COR-L47 (cell line): ENCODE data around the gene SLC22A4.

Experiments
- DNase-seq: peaks from one replicate; lab custom pipeline; 2025; lab: John Stamatoyannopoulos, UW

Gene SLC22A4

GRCh38 chr5:132262882-132263547 is 31.2 kb upstream of the SLC22A4 start:
- no peak for DNase-seq

DNA sequence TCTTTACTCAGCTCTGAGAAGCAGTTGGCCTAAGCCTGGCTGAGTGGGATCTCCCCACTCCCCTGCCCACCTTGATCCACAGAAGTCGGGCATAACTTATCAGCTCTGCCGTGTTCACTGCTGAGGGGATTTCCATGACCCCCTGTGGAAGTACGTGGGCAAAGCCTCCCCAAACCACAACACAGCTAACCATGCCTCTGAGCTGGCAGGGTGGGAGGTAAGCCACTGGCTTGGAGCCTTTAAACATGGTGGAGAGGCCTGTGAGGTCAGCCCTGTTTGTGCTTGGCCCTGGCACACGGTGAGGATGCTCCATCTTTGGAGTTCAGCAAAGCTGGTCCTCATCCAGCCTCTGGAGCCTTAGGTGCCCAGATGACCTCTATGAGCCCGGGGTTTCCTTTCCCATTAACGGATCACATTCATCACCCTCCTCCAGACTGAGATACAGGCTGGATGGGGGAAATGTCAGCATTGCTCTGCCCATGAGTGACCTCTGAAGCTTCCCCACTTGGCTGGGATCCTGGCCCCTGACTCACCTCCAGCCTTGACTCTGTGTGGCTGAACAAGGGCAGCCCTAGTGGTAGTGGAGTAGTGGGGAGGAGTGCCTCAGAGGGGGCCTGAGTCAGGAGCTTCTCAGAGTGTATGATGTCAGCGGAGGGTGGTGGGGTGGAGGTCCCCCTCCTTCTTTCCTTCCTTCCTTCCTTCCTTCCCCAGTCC is 30.5 kb upstream of the SLC22A4 start:
- DNase-seq, result no peak

DNA sequence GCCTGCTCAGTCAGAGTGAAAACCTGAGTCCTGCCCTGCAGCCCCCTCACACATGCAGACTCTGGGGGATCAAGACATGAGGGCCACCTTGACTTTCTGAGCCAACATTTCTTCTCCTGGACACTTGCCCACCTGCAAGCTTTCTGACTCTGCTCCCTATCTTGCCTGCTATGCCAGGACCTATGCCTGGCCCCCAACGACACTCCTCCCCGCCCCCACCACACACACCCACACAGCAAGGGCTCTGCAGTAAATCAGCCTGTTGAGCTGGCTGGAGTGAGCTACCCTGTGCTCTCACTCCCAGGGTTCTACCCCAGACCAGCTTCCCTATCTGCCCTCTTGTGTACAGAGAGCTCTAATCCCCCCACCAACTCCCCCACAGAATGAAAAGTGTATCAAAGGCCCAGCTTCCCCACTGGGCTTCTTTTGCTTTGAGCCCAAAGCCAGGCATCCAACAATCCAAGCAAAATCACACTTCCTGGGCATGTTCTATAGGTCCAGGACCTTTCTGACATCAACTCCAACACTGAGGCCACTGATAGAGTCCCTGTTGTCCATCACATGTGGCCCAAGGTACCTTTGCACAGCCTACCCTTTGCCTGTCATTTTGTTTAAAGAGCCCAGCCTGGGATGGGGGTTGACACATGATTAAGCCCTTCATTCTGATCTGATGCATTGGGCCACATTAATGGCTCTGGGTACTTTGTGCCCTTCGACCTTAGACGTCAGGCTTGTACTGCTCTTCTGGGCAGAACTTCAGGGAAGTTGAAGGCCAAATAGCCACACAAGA is 29.5 kb upstream of the SLC22A4 start:
- no peak for DNase-seq

- DNase-seq, result no peak
These were observed 28.7 kb upstream of the SLC22A4 start for GRCh38 chr5:132265336-132266030.

GRCh38 chr5:132266031-132266835 is 28.0 kb upstream of the SLC22A4 start:
- DNase-seq, result no peak

- no peak for DNase-seq
These were observed 27.4 kb upstream of the SLC22A4 start for GRCh38 chr5:132266836-132267160.

DNA sequence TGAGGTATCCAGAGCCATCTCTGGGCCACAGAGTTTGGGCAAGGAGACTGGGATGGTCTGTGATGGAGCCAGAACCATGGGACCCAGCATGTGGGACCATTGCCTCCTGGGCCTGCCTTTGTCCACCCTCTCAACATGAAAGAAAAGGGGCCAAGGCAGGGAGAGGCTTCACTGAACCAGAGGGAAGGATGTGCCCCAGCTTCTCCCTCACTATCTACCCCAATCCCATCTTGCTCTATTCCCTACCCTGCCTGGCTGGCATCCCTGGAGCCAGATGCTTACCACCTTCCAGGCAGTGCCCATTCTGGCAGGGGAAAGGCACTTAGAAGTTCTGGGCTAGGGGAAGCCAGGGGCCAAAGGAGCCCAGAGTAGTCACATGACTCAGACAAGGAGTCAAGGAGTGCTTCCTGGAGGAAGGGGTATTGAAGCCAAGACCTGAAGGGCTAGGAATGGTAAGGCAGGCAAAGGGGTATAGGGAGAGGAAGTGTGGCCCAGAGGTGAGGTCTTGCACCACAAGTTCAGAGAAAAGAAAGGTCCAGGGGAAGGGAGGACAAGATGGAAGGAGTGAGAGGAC is 26.9 kb upstream of the SLC22A4 start:
- no peak for DNase-seq

GRCh38 chr5:132267931-132268768 is 26.0 kb upstream of the SLC22A4 start:
- no peak for DNase-seq

- DNase-seq, result no peak
These were observed 25.2 kb upstream of the SLC22A4 start for GRCh38 chr5:132268769-132269551.

GRCh38 chr5:132269635-132270334 is 24.4 kb upstream of the SLC22A4 start:
- no peak for DNase-seq

DNA sequence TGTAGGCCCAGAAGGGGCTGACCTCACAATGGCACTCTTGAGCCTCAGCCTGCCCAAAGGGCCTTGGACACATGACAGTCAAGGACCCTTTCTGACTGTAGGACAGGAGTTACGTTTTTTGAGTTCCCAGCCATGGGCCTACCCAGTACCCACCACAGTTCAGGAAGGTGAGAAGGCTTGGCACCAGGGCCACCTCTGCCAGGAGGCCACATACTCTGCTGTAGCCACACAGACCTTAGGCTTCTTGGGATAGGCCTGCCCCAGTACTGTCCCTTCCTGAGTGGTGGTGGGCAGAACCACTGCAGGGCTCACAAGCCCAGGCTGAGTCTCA is 23.9 kb upstream of the SLC22A4 start:
- no peak for DNase-seq

DNA sequence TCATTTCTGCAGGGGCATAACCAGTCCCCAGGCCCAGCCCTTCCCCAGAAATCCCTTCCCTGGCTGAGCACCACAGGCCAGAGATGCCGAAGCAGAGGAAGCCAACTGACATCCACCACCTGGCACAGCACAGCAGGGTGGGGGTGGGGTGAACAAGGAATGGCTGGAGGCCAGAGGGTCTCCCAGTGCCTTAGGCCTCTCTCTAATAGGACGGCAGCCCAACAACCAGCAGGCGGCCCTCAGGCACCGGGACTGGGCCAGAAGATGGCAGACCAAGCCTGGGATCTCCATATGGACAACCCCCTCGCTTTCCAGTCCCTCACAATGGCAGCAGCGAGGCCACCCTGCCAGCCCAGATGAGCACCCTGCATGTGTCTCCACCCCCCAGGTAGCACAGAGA is 23.5 kb upstream of the SLC22A4 start:
- DNase-seq, result no peak

GRCh38 chr5:132271251-132272246 is 22.6 kb upstream of the SLC22A4 start:
- DNase-seq, result no peak

DNA sequence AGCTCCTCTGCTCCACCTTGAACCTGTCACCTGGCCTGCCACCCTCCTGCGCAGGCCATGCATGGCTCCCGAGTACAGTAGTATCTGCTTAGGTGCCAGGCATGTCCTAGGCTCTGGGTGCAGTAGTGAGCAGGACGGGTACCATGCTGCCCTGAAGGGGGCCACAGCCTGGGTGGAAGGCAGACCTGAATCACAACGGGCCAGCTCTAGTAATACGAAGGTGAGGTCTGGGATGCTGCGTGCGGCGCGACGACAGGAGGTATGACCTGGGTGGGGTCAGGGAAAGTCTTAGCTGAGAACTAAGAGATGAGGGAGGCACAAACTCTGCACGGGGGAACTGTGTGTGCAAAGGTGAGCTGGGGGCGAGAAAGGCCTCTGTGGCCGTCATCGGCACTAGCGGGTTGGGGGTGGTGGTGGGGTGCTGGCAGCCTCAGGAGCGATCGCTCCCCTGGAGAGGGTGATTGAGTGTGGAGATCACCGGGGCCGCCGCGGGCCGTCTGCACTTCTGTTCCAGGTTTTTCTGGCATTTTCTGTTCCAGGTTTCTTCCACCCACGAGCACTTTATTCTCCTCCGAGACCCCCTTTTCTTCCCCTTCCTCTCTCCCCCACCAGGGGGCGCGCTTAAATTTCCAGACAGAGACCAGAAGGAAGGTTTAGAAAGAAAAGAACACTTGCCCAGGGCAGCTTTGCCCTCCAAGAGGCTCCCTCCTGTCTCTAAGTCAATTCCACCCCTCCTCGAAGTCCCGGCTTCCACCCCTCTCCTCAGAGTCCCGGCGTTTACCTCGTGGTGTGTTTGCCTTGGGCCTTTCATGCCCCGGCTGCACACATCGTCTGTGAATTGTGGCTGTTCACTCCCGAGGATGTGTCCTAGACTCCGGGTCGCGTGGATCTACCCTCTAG is 21.6 kb upstream of the SLC22A4 start:
- DNase-seq, result peak; percentile 10

- no peak for DNase-seq
These were observed 20.6 kb upstream of the SLC22A4 start for GRCh38 chr5:132273631-132274030.

DNA sequence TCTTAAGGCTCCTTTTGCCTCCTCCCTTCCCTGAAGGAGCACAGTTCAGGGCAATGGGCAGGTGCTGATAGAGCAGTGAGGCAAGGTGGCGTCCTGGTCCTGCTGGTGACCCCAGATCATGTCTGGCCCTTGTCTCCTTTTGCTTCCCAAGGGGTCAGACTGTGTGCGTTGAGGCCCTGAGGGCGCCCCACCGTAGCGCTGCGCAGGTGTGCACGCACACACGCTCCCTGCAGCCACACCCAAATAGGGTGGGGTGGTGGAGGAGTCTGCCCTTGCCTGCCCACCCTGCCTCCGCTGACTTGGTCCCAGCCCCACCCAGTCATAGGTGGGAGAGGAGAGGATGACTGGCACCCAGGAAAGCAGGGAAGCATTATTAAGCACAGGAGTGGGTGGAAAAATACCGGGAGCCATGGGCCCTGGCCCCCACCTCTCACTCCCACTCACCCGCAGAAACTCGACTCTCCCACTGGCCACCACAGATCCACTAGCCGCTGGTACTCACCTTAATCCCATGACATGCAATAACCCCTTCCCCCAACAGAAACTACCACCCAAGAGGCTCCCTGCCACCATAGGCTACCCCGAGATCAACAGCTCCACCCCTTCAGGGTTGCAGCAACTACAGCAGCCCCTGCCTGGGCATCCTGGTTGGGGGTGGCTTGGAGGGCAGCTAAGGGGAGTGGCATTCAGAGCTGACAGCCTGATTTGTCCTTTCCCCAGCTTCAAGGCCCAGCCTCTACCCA is 20.0 kb upstream of the SLC22A4 start:
- no peak for DNase-seq
